ENCODE measurements around the gene EXD3.

- TF ChIP-seq JUNB (CRISPR knock-in tag; conservative IDR thresholded peaks at IDR 0.05) (no peak), EZH2 (IDR thresholded peaks at IDR 0.05; ENCODE audit: borderline replicate concordance, low read depth, low read length) (no peak)
These were observed 37.7 kb upstream of the EXD3 start for GRCh38 chr9:137460363-137461315.
